NOMO-1 treated with dmso at 0.1 percent for 144 hours (cell line): ENCODE measurements around the gene RPUSD1.

Experiments
- DNase-seq: peaks from one replicate; lab custom pipeline; 2025; ENCODE audit not compliant: unreplicated experiment; lab: John Stamatoyannopoulos, UW

RPUSD1 gene

DNA sequence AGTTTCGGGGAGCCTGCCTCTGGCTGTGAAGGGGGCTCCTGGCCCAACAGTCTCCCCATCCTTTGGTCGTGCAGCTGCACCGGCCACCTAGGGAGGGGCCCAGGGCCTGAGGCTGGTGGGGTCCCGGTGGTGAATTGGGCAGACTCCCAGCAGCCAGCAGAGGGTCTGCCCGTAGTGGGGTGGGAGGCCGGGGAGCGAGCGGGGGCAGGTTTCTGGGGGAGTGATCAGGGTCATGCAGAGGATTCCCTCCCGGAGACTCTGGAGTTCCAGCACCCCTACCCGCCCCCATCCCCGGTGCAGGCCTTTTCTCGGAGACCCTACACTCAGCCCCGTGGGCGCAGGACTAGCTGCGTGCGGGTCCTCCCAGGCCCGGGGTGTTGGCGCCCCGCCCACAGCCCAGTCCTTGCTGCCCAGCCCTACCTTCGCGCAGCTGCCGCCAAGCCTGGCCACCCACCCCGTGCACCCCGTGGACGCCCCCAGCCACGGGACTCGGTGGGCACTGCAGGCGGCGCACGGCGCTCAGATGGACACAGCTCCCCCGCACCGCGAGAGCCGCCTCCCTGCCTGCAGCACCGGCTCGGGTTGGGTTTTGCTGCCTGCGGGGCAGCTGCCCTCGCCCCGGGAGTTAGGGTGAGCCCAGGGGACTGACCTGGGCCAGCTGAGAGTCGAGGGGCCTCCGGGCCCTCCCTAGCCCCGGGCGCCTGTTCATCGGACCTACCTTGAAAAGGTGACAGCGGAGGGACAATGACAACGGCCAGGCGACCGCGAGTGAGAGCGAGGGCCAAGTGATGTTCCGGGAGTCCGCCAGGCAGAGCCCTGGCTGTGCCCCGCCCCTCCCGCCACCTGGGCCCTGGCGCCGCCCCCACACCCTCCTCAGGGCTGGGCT, 12.0 kb upstream of the RPUSD1 start, which contains the start of gene GNG13:
Gene GNG13 (minus strand): TSS at position 787 of the 886 bp plus-strand sequence. CDS start 1,657 bp downstream, outside the sequence.
- DNase-seq = no peak

DNA sequence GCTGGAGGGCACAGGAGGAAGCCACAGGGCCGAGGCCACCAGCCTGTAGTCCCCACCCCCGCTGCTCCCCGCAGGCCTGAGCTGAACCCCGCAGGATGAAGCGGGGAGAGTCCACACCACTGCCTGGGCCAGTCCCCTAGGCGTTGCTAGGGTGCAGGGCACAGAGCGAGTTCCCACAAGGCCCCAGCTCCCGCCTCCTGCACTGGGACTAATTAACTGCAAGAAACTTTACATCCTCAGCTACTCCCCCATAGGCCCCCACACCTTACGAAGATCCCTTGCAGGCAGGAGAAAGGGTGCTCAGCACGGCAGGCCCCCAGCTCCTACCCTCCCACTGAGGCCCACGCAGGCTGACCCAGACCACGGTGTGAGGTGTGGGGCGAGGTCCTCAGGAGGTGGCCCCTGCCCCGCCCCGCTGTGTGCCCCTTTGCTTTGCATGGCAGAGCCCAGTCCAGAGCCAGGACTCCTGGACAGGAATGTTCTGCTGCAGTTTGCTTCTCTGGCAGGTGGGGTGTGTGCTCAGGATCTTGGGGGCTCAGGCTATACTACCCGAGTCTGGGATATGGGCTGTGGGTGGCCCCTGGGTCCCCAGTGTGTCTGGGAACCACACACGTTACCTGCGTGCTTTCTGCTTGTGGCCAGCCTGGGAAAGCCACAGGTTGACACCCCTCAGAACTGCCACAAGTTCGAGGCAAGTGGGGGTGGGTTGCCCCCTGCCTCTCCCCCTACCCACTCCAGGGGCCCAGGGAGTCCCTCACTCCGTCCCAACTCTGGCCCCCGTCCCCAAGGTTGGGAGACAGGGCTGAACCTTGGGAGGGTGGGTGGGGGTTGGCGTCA, 11.1 kb upstream of the RPUSD1 start:
- DNase-seq = no peak

DNA sequence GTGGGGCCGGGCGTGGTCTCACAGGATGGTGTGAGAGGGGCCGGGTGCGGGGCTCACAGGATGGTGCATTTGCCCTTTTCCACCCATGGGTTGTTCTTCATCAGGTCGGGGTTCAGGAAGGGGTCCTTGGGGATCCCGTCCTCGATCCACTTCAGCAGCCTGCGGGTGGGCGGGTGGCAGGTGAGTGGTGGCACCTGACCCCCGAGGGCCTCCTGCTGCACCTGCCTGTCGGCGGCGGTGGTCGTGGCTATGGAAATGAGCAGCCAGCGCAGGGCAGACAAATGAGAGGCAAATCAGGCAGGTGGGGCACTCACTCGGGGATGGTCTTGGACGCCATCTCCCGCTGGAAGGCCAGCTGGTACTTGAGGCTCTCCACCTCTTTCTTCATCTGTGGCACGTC, 10.5 kb upstream of the RPUSD1 start:
- DNase-seq = no peak

DNA sequence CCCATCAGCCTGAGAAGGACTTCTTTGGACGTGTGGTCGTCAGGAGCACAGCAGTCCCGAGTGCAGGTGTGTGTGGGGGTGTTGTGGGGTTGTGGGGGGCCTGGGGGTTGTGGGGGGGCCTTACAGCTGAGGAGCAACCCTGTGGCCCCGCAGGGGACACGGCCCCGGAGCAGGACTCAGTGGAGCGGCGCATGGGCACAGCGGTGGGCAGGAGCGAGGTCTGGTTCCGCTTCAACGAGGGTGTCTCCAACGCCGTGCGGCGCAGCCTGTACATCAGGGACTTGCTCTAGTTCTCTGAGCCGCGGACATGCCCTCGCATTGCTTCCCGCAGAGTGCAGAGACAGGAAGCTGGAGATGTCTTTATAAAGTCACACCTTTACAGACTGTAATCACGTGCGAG, 9.5 kb upstream of the RPUSD1 start:
- DNase-seq = no peak

DNA sequence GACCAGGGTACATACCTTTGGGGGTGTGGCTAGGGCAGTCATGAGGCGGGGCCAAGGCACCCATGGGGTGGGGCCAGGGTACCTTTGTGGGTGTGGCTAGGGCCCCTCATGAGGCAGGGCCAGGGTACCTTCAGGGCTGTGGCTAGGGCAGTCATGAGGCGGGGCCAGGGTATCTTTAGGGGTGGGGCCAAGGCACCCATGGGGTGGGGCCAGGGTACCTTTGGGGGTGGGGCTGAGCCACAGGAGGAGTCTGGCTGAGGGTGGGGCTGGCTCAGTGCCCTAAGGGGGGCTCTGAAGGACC, 8.9 kb upstream of the RPUSD1 start:
- no peak for DNase-seq

DNA sequence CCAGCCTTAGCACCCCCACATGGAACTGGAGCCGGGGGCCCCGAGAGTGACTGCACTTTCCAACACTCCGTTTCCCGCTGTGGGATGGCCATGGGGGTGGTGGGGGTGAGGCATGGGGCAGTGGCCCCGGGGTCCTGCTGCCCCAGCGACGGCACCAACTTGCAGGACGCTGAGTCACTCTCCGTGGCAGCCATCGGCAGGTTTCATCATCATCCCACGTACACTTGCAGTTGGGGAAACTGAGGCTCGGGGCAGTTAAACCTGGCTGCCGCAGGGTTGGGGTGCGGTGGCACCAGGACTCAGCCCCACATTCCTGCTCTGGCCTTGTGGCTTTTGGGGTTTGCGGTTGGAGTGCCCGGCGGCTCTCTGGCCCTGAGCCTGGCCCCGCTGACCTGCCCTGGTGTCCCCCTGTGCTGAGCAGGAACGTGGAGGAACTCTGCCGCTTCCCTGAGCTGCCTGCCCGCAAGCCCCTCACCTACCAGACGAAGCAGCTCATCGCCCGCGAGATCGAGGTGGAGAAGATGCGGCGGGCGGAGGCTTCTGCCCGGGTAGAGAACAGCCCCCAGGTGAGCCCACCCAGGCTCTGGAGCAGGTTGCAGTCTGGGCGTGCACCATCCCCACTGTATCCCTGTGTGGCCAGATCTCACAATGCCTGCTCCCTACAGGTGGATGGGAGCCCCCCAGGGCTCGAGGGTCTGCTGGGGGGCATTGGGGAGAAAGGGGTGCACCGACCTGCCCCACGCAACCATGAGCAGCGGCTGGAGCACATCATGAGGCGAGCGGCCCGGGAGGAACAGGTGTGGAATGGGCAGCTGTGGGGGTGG, 8.3 kb upstream of the RPUSD1 start:
- no peak for DNase-seq

DNA sequence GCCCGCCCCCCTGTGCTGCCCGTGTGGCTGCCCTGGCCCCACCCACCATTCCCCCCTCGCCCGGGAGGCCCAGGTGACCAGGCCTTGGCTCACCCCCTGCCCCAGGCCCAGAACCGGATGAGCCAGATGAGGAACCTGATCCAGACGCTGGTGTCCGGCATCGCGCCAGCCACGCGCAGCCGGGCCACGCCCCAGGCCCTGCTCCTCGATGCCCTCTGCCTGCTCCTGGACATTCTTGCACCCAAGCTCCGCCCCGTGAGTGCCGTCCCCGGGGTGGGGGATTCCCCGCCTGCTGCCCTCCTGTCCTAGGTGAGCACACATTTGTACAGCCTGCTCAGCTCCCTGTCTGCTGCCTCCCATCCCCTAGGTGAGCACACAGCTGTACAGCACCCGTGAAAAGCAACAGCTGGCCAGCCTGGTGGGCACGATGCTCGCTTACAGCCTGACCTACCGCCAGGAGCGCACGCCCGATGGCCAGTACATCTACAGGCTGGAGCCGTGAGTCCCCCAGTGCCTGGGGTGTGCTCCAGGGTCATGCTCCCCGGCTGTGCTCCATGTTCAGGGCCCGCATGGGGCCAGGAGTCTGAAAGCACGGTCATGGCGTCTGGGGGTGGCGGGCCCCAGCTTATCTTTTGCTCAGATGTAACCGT, 7.5 kb upstream of the RPUSD1 start:
- DNase-seq = no peak

DNA sequence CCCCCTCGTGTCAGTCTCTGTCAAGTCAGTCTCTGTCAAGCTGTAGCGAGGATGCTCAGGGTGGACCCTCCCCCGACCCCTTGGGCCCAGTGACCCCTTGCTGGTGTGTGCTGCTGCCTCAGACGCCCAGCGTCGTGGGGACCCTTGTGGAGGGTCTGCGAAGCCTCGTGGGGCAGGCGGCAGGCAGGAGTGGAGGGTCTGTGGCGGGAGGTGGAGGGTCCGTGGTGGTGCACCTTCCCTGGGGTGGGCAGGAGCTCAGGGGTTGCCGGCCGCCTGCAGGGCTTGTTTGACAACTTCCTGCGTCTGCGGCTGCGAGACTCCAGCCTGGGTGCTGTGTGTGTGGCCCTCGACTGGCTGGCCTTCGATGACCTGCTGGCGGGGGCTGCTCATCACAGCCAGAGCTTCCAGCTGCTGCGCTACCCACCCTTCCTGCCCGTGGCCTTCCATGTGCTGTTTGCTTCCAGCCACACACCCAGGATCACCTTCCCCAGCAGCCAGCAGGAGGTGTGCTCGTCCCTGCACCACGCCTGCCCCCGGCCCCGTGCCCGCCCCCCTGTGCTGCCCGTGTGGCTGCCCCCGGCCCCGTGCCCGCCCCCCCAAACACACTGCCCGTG, 6.8 kb upstream of the RPUSD1 start:
- DNase-seq = no peak

DNA sequence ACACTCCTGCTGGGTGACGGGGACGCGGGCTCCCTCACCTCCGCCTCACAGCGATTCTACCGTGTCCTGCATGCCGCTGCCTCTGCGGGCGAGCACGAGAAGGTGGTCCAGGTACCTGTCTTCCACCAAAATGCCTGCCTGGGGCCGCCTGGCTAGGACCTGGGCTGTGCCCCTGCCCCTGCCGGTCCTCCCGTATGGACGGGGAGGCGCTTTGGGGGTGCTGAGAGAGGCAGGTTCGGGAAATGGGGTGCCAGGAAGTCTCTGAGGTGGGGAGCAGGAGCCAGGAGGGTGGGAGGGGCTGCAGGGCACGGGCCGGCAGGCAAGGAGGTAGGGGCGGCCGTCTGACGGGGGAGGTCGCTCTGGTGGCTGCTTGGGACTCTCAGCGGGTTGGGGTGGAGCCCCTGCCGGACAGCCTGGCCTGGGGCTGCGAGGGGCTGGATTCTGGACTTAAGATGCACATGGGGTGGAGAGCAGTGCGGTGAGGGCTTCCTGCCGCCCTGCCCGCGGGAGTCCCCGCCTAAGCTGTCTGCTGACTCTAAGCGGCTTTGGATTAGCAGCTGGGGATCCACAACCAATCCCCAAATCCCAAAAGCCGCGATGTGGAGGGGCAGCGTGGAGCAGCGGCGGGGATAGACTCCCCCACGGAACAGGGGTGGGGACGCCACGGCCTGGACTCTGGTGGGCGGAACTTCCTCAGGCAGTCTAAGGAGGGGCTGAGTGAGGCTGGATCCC, 6.1 kb upstream of the RPUSD1 start:
- DNase-seq = no peak

DNA sequence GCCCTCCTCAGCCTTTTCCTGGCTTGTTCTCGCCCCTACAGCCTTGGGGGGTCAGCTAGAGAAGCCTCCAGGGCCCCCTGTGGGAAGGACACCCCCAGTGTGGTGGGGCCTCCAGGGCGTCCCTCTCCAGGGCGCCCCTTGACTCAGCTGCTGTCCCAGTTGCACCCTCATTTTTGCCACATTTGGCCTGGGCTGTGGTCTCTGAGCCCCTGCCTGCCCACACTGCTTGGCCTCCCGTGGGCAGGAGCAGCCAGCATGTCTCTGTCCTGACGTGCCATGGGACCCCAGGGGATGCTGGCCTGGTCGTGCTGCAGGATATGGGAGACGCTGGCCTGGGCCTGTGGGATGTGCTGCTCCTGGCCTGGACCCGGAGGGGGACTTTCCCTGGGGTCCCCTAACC, 5.2 kb upstream of the RPUSD1 start:
- DNase-seq = no peak

DNA sequence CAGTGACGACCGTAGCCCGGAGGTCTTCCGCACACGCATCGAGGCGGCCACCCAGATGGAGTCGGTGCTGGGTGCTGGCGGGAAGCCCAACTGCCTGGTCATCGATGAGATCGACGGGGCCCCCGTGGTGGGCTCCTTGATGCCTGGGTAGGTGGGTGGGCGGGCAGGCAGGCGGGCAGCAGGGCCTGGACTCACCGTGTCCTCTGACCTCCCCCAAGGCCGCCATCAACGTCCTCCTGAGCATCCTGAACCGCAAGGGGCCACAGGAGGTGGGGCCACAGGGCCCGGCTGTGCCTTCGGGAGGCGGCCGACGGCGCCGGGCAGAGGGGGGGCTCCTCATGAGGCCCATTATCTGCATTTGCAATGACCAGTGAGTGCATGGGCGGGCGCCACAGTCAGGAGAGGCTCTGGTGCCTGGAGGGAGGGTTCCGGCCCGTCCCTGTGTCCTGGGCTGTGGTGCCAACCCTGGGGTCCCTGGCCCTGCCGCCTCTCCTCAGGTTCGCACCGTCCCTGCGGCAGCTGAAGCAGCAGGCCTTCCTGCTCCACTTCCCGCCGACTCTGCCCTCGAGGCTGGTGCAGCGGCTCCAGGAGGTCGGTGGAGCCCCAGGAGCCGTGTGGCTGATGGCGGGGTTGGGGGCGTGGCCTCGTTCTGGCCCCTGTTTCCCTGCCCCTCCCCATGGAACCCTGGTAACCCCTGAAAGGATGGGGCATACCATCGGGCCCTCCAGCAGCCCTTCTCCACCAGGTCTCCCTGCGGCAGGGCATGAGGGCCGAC, 4.2 kb upstream of the RPUSD1 start:
- no peak for DNase-seq

DNA sequence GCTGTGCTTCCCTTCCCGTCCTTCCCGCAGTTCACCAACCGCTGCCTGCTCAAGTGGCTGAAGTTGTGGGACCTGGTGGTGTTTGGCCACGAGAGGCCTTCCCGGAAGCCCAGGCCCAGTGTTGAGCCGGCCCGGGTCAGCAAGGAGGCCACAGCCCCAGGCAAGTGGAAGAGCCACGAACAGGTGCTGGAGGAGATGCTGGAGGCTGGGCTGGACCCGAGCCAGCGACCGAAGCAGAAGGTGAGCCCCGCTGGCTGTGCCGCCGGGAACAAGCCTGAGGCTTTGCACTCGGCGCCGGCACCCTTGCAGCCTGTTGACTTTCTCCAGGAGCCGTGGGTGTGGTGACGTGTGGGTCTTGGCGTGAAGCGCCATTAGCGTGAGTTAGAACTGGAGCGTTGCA, 3.0 kb upstream of the RPUSD1 start:
- no peak for DNase-seq

DNA sequence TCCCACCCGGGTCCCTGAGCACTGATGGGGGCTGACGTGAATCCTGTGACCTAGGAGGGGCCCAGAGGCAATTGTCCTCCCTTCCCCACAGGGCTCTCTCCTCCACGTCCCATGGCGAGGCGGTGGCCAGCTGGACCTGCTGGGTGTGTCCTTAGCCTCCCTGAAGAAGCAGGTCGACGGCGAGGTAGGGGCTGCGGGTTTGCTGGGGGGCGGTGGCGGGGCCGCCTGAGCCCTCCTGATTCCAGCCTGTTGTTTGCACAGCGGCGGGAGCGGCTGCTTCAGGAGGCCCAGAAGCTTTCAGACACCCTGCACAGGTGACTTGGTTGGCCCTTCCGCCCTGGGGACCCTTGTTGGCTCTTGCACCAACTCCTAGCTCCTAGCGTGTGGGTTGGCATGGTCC, 1.9 kb upstream of the RPUSD1 start:
- DNase-seq = no peak

DNA sequence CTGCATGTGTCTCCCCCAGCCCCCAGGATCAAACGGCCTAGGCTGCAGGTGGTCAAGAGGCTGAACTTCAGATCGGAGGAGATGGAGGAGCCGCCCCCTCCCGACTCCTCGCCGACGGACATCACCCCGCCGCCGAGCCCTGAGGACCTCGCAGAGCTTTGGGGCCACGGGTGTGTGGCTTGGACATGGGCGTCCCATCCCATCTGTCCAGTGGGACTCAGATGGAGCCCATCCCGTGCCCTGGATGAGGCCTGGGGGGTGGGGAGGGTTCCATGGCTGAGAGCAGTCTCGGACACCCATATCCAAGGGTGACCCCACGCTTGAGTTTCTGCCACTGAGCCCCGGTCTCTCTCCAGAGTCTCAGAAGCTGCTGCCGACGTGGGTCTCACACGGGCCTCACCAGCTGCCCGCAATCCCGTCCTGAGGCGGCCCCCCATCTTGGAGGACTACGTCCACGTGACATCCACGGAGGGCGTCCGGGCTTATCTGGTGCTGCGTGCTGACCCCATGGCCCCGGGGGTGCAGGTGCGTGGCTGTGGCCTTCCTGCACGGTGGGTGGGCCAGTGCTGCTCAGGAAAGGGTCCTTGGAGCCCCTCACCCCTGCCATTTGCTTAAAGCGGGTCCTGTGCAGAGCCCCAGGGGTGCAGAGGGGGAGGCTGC, 1.1 kb upstream of the RPUSD1 start:
- DNase-seq = no peak

DNA sequence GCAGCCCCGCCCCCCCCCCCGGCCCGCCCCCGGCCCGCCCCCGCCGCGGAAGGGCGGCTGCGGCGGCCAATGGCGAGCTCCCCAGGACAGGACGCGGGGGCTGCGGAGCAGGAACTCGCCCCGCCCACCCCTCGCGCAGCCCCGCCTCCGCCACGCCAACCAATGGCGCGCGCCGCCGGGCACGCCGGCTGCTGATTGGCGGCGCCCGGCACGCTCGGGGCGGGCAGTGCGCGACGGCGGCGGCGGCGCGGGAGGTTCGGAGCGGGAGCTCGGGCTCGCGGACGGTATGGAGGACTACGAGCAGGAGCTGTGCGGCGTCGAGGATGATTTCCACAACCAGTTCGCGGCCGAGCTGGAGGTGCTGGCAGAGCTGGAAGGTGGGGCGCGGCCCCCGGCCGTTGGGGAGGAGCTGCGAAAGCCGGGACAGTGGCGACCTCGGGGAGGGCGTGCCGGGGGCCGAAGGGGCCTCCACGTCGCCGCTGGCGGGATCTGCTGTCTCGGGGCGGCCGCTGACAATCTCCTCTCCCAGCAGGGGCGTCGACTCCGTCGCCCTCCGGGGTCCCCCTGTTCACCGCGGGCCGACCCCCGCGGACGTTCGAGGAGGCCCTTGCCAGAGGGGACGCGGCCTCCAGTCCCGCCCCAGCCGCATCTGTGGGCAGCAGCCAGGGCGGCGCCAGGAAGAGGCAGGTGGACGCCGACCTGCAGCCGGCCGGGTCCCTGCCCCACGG, 382 bp upstream of the RPUSD1 start, which contains the start of gene CHTF18:
Gene CHTF18 (plus strand): TSS at position 222 of the 728 bp plus-strand sequence. CDS start 65 bp downstream, at position 287.
- DNase-seq = peak; percentile 85

DNA sequence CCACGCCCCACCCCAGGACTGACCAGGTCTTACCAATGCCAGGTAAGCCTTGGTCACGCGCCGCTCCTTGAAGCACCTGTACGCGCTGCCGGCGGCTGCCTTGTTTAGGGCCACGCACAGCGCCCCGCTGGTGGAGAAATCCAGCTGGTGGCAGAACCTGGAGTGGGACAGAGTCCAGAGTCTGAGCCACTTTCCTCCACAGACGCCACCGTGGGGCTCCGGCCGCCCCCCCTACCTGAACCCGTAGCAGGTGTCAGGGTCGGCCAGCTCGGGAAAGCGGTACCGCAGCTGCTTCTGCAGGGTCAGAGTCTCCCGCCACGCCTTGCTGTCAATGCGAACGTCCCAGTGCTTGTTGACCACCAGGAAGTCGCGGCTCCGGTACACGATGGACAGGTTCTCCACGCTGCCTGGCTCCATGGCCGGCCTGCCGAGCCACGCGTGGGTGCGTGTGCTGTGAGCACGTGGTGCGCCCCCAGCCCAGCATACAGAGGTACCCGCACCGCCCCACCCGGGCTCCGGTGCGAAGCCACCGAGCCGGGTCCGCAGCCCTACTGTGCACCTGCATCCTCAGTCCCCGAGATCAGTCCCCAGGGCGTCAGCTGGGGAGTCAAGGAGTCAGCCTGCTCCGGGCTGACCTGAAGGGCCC, 737 bp downstream of the RPUSD1 start:
- DNase-seq = no peak
